HEK293T (cell line): ENCODE data around the gene LARGE1.

Experiments
- FOXA1 ChIP-seq: fragments of 450-650 bp; IDR thresholded peaks from 2 replicates; pipeline ENCODE4 v1.6.1; 2016; ENCODE audit warnings: mild to moderate bottlenecking
- FOXM1 ChIP-seq: fragments of 450-650 bp; IDR thresholded peaks from 2 replicates; pipeline ENCODE4 v1.6.1; 2017; ENCODE audit warnings: mild to moderate bottlenecking, borderline replicate concordance
- L3MBTL2 ChIP-seq: fragments of 450-650 bp; conservative IDR thresholded peaks from 2 replicates; pipeline ENCODE4 v1.6.1; 2016; ENCODE audit warnings: mild to moderate bottlenecking
- NFRKB ChIP-seq: fragments of 450-650 bp; IDR thresholded peaks from 2 replicates; pipeline ENCODE4 v1.6.1; 2016; ENCODE audit warnings: mild to moderate bottlenecking, moderate library complexity
- TF ChIP-seq, protein P1 (sequence below): fragments of 450-650 bp; IDR thresholded peaks from 2 replicates; pipeline ENCODE4 v1.6.1; 2016

DNA sequence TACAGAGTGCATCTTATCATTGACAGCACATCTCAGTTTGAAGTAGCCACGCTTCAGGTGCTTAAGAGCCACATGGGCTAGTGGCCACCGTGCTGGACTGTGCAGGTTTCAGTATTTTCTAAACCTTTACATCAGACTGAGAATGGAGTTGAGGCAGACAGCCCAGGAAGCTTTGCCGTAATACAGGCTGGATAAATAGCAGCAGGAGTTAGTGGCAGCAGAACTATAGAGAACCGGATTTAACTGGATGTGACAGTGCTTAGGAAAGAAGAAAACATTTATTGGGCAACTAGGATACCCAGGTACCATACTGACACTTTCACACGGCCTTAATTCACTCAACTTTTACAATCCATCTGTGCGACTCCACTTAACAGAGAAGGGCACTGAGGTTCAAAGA is 145.5 kb downstream of the LARGE1 start:
- TF ChIP-seq L3MBTL2 (no peak), NFRKB (no peak), FOXA1 (no peak), FOXM1 (no peak)
- TF ChIP-seq, protein P1, sequence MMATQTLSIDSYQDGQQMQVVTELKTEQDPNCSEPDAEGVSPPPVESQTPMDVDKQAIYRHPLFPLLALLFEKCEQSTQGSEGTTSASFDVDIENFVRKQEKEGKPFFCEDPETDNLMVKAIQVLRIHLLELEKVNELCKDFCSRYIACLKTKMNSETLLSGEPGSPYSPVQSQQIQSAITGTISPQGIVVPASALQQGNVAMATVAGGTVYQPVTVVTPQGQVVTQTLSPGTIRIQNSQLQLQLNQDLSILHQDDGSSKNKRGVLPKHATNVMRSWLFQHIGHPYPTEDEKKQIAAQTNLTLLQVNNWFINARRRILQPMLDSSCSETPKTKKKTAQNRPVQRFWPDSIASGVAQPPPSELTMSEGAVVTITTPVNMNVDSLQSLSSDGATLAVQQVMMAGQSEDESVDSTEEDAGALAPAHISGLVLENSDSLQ: no peak
